OCI-M1 (cell line): Measurements from ENCODE around the gene CPEB1.

Experiments used
- DNase-seq: peaks from one replicate; lab custom pipeline; 2025; lab: John Stamatoyannopoulos, UW

Gene CPEB1

DNA sequence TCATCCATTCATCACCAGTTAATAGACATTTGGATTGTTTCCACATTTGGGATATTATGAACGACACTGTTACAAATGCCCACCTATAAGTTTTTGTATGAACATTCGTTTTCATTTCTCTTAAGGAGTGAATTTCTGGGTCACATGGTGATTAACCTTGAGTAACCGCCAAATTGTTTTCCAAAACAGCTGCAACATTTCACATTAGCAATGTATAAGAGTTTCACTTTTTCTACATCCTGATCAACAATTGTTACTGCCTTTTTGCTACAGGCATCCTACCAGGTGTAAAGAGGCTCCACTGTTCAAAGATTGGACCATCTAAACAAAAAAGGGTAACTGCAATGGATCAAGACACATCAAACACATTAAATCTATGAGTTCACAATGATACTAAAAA is 52.0 kb downstream of the CPEB1 start:
- no peak for DNase-seq

DNA sequence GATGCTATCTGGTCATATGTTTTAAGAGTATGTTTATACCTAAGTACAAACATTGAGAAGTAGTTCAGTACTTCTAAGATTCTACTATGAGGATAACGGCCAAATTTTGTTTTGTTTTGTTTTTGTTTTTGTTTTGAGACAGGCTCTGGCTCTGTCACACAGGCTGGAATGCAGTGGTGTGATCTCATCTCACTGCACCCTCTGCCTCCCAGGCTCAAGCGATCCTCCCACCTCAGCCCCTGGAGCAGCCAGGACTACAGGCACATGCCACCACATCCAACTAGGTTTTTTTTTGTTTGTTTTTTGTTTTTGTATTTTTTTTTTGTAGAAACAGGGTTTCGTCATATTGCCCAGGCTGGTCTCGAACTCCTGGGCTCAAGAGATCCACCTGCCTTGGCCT is 59.4 kb downstream of the CPEB1 start:
- no peak for DNase-seq

DNA sequence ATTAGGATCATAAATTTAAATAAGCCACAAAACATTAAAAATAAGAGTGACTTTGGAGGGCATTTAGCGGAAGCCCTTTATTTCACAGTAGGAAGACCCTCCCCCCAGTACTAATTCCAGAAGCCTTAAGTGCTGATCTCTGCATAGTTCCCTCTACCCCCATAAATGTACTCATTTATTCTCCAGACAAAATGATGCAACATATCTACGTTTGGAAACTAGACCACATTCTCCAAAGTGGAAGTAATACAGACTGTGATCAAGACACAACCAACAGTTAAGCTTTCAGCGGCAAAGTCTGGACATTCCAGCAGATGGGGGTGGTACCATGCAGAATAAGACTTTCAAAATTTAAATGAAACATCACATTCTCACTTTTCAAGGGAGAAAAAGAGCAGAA is 62.1 kb downstream of the CPEB1 start:
- peak; percentile 77 for DNase-seq

DNA sequence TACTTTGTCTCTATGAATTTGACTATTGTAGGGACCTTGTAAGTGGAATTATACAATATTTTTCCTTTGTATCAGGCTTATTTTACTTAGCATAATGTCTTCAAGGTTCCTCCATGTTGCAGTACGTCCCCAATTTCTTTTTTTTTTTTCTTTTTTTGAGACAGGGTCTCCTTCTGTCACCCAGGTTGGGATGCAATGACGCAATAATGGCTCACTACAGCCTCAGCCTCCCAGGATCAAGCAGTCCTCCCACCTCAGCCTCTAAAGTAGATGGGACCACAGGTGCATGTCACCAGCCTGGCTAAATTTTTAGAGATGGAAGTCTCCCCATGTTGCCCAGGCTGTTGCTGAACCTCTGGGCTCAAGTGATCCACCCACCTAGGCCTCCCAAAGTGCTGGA is 66.5 kb downstream of the CPEB1 start:
- no peak for DNase-seq

DNA sequence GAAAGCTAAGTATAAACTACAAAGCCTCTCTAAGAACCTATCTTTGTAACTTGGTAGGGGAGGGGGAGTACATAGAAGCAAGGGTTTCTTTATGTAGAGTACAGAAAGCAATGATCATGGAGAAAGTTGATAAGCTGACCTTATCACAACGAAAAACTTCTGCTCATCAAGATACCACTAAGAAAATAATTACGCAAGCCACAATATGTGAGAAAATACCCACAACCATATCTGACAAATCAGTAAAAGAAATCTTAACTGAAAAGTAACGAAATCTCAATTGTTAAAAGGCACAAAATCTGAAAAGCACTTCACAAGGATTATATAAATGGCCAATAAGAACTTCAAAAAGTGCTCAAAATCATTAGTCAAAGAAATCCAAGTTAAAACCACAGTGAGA is 71.8 kb downstream of the CPEB1 start:
- peak; percentile 37 for DNase-seq

DNA sequence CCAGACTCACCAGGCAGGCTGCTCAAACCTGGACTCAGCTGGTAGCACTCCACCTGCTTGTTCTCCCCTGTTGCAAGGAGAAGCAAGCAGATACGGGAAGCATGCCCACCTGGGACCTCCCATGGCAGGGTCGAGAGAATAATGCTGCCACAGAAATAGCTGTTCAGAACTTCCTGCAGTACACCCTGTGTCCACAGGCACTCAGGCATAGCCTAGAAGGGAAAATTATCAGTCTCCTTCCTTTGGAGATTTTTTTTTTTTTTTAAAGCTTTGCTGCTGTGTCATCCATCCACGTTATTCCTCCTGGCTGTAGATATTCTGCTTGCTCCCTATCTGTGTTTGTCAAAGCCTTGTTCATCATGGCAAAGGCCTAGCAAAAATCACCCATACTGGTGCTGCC is 74.2 kb downstream of the CPEB1 start:
- no peak for DNase-seq

DNA sequence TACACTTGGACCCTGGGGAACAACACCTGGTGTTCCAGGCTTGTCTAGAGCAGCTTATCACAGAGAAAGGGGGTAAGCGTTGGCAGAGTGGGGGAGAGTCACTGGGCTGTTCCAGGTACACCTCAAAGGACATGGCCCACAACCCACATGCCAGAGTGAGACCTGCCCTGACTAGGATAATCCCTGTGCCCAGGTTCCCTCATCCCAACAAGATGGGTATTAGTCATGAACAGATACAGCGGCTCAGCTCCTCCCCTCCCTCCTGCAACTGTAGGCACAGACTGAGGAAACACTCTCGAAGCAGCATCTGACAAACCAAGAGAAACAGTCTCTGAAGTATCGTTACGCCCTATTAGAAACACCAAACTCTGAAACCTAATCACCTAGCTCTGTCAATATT is 74.9 kb downstream of the CPEB1 start:
- DNase-seq = no peak

DNA sequence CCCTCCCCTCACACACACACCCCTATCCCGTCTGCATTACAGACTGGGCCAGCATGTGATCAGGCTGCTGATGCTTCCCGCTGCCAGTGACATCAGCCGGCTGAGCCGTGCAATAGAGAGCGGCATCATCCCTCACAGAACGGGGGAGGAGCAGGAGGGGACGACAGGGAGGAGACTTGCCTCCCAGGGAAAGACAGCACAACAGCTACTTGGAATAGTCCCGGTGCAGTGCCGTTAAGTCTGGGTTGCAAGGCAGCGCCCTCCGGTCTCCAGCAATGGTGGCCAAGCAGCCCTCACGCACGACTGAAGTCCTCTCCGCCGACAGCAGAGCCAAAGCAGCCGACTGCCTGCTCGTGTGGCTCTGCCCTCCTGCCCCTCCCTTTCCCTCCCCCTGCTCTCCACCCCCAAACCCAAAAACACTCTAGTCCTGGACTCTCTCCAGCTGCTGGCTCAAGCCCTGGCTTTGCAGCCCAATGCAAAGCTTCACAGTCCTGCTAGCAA is 75.4 kb downstream of the CPEB1 start:
- no peak for DNase-seq

DNA sequence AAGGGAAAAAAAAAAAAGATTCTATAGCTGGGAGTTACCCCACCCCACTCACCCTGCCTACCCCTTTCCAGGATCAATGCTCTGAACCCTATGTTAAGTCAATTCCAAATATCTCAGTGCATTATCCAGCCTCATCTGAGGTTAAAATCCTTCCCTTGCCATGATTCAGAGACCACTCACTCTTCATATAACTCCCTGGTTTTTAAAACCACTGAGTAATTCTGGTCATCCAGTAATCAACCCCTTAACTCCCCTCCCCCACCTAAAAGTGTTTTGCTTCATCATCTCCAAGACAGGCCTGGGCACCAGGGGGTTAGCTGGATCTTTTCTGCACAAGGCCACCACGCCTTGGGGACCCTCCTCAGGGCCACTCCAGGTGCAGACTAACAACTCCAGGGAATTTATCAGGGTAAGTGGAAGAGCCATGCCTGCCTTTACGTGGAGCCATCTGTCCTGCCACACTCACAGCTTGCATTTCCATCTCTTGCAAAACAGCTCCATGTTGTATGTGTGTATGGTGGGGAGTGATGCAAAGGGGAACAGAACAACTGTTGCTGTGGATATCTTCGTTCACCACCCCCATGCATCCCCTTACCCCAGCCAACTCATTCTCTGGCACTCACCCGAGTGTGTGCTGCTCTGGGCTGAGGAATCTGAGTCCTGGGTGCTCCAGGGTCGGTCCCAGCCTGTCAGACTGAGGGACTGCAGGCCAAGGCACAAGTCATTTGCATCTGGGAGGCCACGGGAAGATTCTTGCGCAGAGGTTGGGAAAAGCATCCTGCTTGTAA is 76.2 kb downstream of the CPEB1 start:
- DNase-seq = no peak

DNA sequence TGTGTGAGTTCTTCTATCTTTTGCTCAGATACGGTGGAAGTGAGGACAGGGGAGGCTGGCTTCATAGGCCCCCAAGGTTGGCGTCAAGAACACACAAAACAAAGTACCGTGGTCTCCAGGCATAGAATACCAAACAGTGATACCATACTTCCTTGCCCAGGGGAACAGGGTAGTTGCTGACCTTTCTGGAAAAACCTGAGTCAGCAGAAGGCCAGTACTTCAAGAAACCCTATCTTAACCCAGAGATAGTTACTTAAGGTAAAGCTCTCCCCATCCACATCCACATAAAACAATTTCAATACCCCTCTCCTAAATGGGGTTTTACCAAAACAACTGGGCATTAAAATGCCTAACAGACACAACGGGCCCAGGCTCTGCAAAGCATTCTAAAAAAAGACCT is 77.3 kb downstream of the CPEB1 start:
- no peak for DNase-seq

DNA sequence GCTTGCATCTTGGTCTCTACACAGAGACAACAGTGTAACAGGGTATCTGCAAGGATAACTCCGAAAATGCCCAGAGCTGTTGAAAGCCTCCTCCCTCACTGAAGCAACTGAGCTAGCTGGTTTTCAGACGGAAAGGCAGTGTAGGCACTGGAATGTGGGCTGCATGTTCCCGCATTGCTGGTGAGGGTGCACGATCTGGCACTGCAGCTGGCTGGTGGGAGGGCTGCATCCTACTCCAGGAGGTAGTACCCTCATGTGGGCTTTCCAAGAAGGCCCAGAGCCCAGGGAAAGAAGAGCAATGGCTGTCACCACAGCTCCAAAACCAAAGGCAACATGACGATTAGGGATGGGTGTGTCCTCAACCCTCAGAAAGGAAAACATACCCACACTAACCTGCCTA is 78.2 kb downstream of the CPEB1 start:
- DNase-seq = no peak

DNA sequence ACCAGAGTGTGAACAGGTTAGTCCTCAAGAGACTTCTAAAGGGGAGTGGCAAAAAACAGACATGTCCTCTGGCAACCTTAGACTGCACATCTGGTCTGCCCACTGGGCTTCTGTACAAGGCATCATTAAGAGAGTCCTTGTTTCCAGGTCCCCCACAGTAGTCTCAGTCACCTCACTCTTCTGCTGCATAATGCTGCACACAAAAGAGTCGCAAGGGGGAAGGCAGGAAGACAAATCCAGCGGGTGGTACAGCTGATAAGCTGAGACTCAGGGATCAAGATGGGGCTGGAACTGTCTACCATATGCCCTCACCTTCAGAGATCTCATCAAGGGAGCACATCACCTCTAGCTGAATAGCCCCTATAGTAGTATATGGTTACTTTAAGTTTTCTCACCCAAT is 79.5 kb downstream of the CPEB1 start:
- DNase-seq = no peak

DNA sequence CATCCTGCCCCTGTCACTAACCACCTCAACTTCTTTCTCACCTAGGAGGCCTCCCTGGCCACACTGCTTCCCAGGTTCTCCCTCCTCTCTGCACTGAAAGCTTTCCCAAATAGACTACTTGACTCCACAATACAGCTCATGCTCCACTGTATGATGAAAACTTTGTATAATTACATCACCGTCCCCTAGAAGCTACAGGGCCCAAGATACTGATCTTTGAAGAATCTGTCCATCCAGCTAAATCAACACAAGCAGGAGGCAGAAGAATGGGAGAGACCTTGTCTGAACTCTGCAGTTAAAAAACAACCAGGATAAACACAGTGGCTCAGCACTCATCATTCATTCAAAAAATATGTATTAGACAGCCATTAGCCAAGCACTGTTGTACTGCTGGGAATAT is 80.5 kb downstream of the CPEB1 start:
- DNase-seq = peak; percentile 13

DNA sequence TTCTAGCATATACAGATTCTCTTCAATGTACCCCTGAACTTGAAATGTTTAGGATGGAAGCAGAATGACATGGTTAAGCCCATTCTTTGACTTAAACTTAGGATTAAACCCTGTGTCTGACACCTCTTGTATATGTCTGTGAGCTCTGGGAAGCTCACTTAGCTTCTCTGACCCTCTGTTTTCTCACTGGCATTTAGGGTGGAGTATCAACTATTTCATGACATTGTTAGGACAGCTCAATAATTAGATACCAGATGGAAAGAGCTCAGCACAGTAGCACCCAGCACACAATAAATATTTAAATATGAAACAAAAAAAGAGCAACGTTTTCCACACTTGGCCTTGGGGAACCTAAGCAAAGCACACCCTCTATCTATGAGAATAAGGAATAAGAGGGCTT is 88.7 kb downstream of the CPEB1 start:
- no peak for DNase-seq

DNA sequence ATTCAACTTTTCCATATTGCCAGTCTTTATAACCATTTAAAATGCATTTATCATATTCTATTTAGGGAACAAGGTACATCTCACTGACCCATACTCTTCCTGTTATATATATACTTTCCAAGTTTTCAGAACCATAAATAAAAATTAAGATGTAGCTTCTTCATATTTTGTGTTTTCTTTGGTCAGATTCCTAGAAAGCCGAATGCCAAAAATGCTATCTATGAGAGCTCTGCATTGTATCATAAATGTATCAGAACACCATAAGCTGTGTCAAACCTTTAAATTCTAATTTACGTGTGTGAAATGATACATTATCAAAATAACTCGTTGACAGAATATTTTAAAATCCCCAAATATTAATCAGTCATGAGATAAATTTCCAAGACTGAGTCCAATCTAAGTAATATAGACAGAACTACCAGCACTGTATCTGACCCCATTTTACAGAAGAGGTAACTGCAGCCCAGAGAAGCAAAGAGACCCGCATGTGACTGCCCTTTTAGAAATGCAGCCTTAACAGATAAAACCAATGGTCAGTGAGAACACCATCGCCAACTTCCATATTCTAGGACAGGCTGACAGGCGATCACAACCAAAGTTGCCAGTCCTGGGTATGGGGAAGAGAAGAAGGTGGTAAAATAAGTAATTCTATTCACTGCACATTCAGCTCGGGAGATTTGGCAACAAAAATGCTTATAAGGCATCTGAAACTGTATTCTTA is 90.7 kb downstream of the CPEB1 start:
- DNase-seq = no peak

DNA sequence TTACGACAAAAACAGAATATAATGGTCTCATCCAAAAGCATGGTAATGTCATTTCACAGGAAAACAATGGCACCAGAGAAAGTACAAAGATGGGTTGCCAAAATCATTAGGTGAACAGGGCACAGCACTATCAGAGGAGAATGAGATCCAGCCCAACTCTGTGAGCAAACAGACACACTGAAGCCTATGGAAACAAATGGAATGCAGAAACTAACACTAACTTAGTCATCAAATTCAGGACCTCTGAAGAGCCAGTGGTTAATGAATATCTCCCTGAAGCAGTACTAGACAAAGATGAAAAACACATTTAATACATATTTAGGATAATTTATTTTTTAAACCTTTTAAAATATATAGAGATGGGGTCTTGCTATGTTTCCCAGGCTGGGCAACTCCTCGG is 92.3 kb downstream of the CPEB1 start:
- DNase-seq = no peak

DNA sequence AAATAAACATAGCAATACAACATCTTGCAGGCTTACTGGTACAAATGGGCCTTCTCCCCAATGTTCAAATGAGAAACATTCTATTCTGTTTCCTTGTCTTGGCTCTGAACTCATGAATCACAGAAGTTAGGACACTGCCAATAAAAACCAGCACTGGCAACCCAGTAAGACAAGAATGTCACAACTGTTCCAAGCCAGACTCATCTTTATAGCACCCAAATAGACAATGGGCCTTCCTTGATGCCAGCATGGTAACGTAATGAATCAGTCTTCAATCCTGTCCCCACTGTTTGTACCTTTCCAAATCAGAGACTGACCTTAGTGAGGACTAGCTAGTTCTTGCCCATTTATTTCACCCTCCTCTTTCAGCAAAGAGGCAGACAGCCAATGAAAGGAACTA is 92.8 kb downstream of the CPEB1 start:
- no peak for DNase-seq

DNA sequence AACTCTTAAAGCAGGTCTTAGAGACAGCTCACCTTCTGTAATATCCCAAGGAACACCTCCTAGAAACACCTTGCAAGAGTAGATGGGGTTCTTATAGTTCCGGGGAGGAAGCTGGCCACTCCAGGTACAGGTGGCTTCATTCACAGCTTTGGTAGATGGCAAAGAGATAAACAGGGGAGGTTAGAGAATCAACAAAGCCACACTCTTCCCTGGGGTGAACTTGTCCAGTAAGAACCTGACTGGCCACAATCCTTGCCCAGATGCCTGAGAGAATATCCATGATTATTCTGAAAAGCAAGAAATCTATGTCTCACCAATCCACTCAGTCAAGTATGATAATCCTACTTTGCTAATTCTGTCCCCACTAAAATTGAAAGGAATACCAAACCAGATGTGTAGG is 93.3 kb downstream of the CPEB1 start:
- DNase-seq = no peak

DNA sequence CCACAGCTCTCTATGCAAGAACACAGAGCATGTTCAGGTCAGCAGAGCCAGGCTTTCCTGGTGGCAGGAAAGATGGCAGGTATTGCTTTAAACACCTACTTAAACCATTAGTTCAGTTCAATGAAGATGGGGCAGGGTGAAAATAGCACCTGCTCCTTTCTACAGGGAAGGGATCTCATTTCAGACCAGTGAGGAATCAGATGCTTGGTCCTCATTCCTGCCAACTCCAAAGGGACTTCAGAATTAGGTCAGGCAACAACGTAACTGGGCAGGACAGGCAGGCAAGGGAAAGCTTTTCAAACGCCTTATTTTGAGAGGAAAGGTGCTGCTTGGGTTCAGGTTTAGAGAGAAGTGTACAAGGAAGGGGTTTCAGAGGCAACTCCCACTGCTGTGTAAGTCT is 94.3 kb downstream of the CPEB1 start:
- no peak for DNase-seq

DNA sequence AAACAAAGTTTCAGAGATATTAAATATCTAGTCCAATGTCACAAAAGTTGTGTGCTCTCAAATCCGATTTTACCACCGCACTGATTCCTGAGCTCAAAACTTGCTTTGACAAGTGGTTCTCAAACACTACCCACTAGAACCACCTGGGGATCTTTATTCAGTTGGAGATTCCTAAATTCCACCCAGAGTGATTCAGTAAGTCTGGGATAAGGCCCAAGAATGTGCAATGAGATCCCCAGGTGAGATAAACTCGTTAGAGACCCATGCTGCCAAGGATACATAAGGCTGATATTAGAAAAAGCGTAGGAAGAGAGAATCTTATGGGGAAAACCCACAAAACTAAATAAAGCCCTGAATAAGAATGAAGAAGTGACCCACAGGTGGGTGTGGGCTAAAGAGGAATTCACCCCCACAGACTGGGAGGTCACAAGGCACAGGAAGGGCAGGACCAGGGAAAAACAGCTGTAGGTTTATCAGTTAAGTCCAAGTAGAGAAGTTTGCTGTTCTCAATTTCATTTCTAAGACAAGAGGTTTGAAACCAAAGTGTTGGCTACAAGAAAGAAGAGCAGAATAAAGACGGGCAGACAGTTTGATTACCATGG is 95.4 kb downstream of the CPEB1 start:
- DNase-seq = peak; percentile 6

DNA sequence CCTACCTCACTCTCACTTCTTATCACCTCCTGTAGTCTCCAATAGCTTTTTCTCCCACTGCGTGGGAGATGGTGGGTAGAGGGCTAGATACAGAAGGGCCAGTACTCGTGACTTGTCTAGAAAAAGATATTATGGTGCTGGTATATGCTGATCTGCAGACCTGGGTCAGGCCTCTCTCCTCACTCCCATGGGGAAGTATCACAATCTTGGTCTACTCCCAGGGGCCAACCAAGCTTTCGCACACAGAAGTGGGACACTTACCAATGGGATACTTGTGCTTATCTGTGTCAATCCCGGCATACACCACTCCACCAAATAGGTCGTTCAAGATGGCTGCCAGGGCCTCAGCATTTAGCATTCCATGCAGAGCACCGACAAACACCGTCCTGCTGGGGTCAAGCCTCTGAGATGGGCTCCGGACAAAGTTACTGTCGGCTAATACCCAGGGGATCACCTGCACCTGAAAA is 97.9 kb downstream of the CPEB1 start:
- DNase-seq = peak; percentile 49

DNA sequence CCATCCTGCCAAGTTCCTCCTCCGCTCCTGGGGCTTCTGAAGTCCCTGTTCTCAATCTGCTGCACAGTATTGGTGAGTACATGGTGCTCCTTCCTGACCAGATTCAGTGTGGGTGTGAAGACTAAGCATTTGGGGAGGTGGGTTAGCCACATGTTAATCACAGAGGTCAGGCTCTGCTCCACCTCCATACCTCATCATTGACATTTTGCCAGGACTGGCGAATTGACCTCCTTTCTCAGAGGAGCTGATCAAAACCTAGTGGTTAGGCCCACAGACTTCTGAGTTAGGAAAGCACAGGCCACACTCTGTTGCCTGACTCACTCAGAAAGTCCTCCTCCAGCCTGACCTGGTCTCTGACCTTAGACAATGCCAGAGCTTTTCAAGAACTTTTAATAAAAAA is 98.5 kb downstream of the CPEB1 start:
- DNase-seq = peak; percentile 49

DNA sequence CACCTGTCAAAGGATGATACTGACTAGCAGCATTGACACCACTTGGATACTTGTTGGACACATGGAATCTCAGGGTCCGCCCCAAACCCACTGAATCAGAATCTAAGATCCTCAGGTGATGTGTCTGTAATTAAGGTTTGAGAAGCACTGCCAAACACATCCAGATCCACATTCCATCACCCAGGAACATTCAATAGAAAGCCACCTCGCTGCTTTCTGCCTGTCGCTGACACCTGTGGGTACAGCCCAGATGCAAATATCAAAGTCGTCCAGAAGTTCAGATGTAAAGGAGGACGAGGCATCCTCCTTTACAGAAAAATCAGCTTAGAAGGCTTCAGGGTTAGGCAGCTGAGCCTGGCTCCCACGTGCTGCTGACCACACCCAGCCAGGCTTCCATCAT is 101.7 kb downstream of the CPEB1 start:
- no peak for DNase-seq
